ENCODE measurements around the gene RAB11FIP4. TPM values are rescaled to one million over a fixed set of nuclear protein-coding genes. Genes with fewer than 3 reads are reported as not detected.

The RAB11FIP4 gene
- total and polyA plus RNA-seq, 2 experiments from 2014 or later, result 0.22 to 0.40 TPM

GRCh38 chr17:31554930-31555329, 163.5 kb downstream of the RAB11FIP4 start:
- 21 to 28% methylated on average over 1 of the region's 1 CpG for WGBS, 2 experiments (ENCODE audit: low coverage in 1 of 2, low lambda C conversion rate in 2 of 2, missing lambda C conversion rate in 2 of 2)
- H3K9me2 ChIP-seq (ENCODE audit: insufficient read depth), result no peaks in the 10 kb centered on the region
- H2AFZ ChIP-seq, result no peak overlapping the region
- H3K79me2 ChIP-seq (ENCODE audit: insufficient read depth), result peaks cover 9% of the 10 kb centered on the region
- no peak overlapping the region for H3K9ac ChIP-seq
- TF ChIP-seq EZH2phosphoT487 (IDR thresholded peaks at IDR 0.05; ENCODE audit: insufficient read depth, low read depth) (no peak), EZH2 (IDR thresholded peaks at IDR 0.05; ENCODE audit: insufficient read depth, poor library complexity, severe bottlenecking) (no peak)
- no peak overlapping the region for H3K27ac ChIP-seq
- no peaks in the 10 kb centered on the region for H3K36me3 ChIP-seq (ENCODE audit: low read depth)
- H3K27me3 ChIP-seq (replicated peaks; ENCODE audit: insufficient read depth), result no peaks in the 10 kb centered on the region
- no peak overlapping the region for H3K4me2 ChIP-seq (ENCODE audit: unreplicated experiment)
- H4K20me1 ChIP-seq (ENCODE audit: insufficient read depth), result no peaks in the 10 kb centered on the region
- H3K4me3 ChIP-seq, result no peak overlapping the region
- no peaks in the 10 kb centered on the region for H3K9me3 ChIP-seq (ENCODE audit: low read depth)
- peak; percentile 55 for DNase-seq
- H3K4me1 ChIP-seq (ENCODE audit: insufficient read depth), result no peaks in the 10 kb centered on the region
- H3F3A ChIP-seq (ENCODE audit: insufficient read depth), result 0 out of 2 replicates have a peak, but pooled peaks cover 7% of the 10 kb centered on the region
- in situ Hi-C loops (cut with MboI), result loop anchor here (5.0 kb wide), 1 partner anchor 287 kb away; no protein-coding TSS in a partner anchor

GRCh38 chr17:31556969-31557645, 165.6 kb downstream of the RAB11FIP4 start:
- peaks cover 30% of the 10 kb centered on the region for H3K79me2 ChIP-seq (ENCODE audit: insufficient read depth)
- no peak overlapping the region for H2AFZ ChIP-seq
- TF ChIP-seq EZH2 (IDR thresholded peaks at IDR 0.05; ENCODE audit: insufficient read depth, poor library complexity, severe bottlenecking) (no peak), EZH2phosphoT487 (IDR thresholded peaks at IDR 0.05; ENCODE audit: insufficient read depth, low read depth) (no peak)
- H3K9me2 ChIP-seq (ENCODE audit: insufficient read depth), result no peaks in the 10 kb centered on the region
- peaks cover 3% of the 10 kb centered on the region; the same call in 1 of the 2 replicates for H3K4me1 ChIP-seq (ENCODE audit: insufficient read depth)
- no peak for DNase-seq
- H3K27me3 ChIP-seq (replicated peaks; ENCODE audit: insufficient read depth), result no peaks in the 10 kb centered on the region
- no peaks in the 10 kb centered on the region for H3K36me3 ChIP-seq (ENCODE audit: low read depth)
- H3K27ac ChIP-seq, result no peak overlapping the region
- no peak overlapping the region for H3K9ac ChIP-seq
- H3K4me3 ChIP-seq, result no peak overlapping the region
- no peaks in the 10 kb centered on the region for H4K20me1 ChIP-seq (ENCODE audit: insufficient read depth)
- H3K9me3 ChIP-seq (ENCODE audit: low read depth), result no peaks in the 10 kb centered on the region
- no peak overlapping the region for H3K4me2 ChIP-seq (ENCODE audit: unreplicated experiment)
- in situ Hi-C loops (cut with MboI), result no loop called here
- peaks cover 18% of the 10 kb centered on the region for H3F3A ChIP-seq (ENCODE audit: insufficient read depth)
- WGBS, 2 experiments (ENCODE audit: low coverage in 1 of 2, low lambda C conversion rate in 2 of 2, missing lambda C conversion rate in 2 of 2), result 89 to 92% methylated on average over 13 of the region's 13 CpGs

- Histone ChIP-seq H3K27ac (peak overlapping the region; percentile 87), H3K4me2 (ENCODE audit: unreplicated experiment) (peak overlapping the region; percentile 71), H3K9ac (peak overlapping the region; percentile 99), H4K20me1 (ENCODE audit: insufficient read depth) (0 out of 2 replicates have a peak, but pooled peaks cover 3% of the 10 kb centered on the region), H3F3A (ENCODE audit: insufficient read depth) (peaks cover 32% of the 10 kb centered on the region), H3K4me3 (peak overlapping the region; percentile 91), H2AFZ (peak overlapping the region; percentile 61), H3K36me3 (ENCODE audit: low read depth) (no peaks in the 10 kb centered on the region; the same call in 1 of the 2 replicates), H3K27me3 (replicated peaks; ENCODE audit: insufficient read depth) (no peaks in the 10 kb centered on the region), H3K4me1 (ENCODE audit: insufficient read depth) (peaks cover 15% of the 10 kb centered on the region), H3K9me2 (ENCODE audit: insufficient read depth) (no peaks in the 10 kb centered on the region), H3K79me2 (ENCODE audit: insufficient read depth) (peaks cover 49% of the 10 kb centered on the region), H3K9me3 (ENCODE audit: low read depth) (no peaks in the 10 kb centered on the region)
- no peak for TF ChIP-seq EZH2phosphoT487 (IDR thresholded peaks at IDR 0.05; ENCODE audit: insufficient read depth, low read depth)
- TF ChIP-seq EZH2 (IDR thresholded peaks at IDR 0.05; ENCODE audit: insufficient read depth, poor library complexity, severe bottlenecking), result no peak
- in situ Hi-C loops (cut with MboI), result no loop called here
- WGBS, 2 experiments (ENCODE audit: low coverage in 1 of 2, low lambda C conversion rate in 2 of 2, missing lambda C conversion rate in 2 of 2), result 0 to 2% methylated on average over 52 to 73 of the region's 111 CpGs
- peak; percentile 93 for DNase-seq
These were observed 167.5 kb downstream of the RAB11FIP4 start for GRCh38 chr17:31558748-31559583.
